GM12878 (cell line): ENCODE data around the gene BAG3. TPM values are rescaled to one million over a fixed set of nuclear protein-coding genes. Genes with fewer than 3 reads are reported as not detected.

Source experiments
- BACH1 ChIP-seq: fragments of 450-650 bp; IDR thresholded peaks from 2 replicates; pipeline ENCODE4 v1.6.1; 2017; ENCODE audit warnings: mild to moderate bottlenecking, borderline replicate concordance
- ESRRA ChIP-seq: IDR thresholded peaks from 2 replicates; pipeline ENCODE4 v1.6.1; 2012; ENCODE audit warnings: mild to moderate bottlenecking, low read length, improper control_type of control experiment
- KDM1A ChIP-seq: fragments of 200-600 bp; sonication (generic); IDR thresholded peaks from 2 replicates; pipeline ENCODE4 v1.6.1; 2016; ENCODE audit warnings: borderline replicate concordance
- NFYB ChIP-seq: IDR thresholded peaks from 2 replicates; pipeline ENCODE4 v1.6.1; 2011; ENCODE audit warnings: low read depth, mild to moderate bottlenecking, low read length, improper control_type of control experiment, moderate library complexity; ENCODE audit not compliant: insufficient read depth
- ZZZ3 ChIP-seq: IDR thresholded peaks from 2 replicates; pipeline ENCODE4 v1.6.1; 2011; ENCODE audit warnings: low read depth; ENCODE audit not compliant: control insufficient read depth, insufficient read length
- polyA plus RNA-seq, 11 experiments: library from polyadenylated mRNA; depleted of rRNA in 4 of 11; unstranded in 6 of 11; stranded (reverse) in 5 of 11; fragments of >200 nt; fragmentation: Nextera tagmentation in 4 of 11; fragmentation: Illumina TruSeq in 1 of 11; extraction: Ambion mirVana in 4 of 11; extraction: Trizol in 1 of 11; gene quantifications; 1 replicate in 1 of 11; 2 replicates in 10 of 11; pipeline versions ENCODE4 v1.2.1 to v1.2.3, GENCODE V29; 2011 to 2016; ENCODE audit warnings: inconsistent platforms in 2 of 11, missing spikeins in 2 of 11, low read depth in 1 of 11
- total RNA-seq, 4 experiments: library from RNA; depleted of rRNA in 3 of 4; stranded (reverse); fragments of >200 nt in 3 of 4; fragmentation: Illumina TruSeq in 1 of 4; extraction: Trizol in 1 of 4; gene quantifications; 2 replicates each; pipeline versions ENCODE4 v1.2.1 to v1.2.3, GENCODE V29; 2013 to 2021
- TF ChIP-seq, protein P1 (sequence below): fragments of 450-650 bp; IDR thresholded peaks from 2 replicates; pipeline ENCODE4 v1.6.1; 2018; ENCODE audit warnings: mild to moderate bottlenecking, low read depth, moderate library complexity; ENCODE audit not compliant: partially characterized antibody
- TF ChIP-seq, protein P2 (sequence below): fragments of 450-650 bp; IDR thresholded peaks from 2 replicates; pipeline ENCODE4 v1.6.1; 2016; ENCODE audit warnings: mild to moderate bottlenecking

BAG3 gene
- total and polyA plus RNA-seq, 10 of the 15 experiments (the other 5 are each of a cell fraction or from before 2014, with no cell fraction given): 0.71 to 14.1 (median 4.3) TPM

DNA sequence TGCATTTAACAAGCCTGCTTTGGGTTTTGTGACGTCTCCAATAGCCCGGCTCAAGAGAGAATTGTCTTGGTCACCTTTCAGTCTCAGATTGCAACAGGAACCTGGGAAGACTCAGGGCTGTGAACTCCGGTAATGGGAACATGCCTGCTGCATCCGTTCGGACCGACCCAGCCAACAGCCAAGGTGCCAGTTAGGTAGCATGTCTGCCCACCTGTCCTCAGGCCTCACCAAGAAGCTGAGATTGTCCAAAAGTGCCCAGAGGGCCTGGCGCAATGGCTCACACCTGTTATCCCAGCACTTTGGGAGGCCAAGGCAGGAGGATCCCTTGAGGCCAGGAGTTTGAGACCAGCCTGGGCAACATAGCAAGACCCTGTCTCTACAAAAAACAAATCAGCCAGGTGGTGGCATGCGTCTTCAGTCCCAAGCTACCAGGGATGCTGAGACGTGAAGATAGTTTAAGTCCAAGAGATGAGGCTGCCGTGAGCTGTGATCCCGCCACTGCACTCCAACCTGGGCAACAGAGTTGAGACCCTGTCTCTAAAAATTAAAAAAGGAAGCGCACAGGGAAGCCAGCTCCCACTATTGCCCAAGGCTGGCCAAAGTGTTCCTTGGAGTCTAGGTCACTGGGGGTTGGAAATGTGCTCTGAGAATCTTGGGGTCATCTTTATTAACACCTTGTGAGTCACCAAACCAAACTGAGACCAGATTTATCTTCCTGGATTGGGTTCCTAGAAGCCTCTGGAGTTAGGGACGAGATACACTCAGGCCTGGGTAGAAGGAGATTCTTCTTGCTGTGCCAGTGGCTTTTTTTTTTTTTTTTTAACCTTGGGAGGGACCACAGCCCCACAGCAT lies 26.9 kb downstream of the BAG3 start (continued):
- TF ChIP-seq, protein P1, sequence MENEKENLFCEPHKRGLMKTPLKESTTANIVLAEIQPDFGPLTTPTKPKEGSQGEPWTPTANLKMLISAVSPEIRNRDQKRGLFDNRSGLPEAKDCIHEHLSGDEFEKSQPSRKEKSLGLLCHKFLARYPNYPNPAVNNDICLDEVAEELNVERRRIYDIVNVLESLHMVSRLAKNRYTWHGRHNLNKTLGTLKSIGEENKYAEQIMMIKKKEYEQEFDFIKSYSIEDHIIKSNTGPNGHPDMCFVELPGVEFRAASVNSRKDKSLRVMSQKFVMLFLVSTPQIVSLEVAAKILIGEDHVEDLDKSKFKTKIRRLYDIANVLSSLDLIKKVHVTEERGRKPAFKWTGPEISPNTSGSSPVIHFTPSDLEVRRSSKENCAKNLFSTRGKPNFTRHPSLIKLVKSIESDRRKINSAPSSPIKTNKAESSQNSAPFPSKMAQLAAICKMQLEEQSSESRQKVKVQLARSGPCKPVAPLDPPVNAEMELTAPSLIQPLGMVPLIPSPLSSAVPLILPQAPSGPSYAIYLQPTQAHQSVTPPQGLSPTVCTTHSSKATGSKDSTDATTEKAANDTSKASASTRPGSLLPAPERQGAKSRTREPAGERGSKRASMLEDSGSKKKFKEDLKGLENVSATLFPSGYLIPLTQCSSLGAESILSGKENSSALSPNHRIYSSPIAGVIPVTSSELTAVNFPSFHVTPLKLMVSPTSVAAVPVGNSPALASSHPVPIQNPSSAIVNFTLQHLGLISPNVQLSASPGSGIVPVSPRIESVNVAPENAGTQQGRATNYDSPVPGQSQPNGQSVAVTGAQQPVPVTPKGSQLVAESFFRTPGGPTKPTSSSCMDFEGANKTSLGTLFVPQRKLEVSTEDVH: no peak
- TF ChIP-seq, protein P2, sequence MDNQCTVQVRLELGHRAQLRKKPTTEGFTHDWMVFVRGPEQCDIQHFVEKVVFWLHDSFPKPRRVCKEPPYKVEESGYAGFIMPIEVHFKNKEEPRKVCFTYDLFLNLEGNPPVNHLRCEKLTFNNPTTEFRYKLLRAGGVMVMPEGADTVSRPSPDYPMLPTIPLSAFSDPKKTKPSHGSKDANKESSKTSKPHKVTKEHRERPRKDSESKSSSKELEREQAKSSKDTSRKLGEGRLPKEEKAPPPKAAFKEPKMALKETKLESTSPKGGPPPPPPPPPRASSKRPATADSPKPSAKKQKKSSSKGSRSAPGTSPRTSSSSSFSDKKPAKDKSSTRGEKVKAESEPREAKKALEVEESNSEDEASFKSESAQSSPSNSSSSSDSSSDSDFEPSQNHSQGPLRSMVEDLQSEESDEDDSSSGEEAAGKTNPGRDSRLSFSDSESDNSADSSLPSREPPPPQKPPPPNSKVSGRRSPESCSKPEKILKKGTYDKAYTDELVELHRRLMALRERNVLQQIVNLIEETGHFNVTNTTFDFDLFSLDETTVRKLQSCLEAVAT: no peak
- TF ChIP-seq BACH1 (no peak), NFYB (no peak), KDM1A (no peak), ESRRA (no peak), ZZZ3 (no peak)
- TF ChIP-seq, all 136 proteins: peak for 0
